ENCODE measurements around the gene SLC52A1.
A peak's percentile ranks its signal among the peaks of the same experiment; 100 is the strongest.
"Not testable (repeated sequence)": the region's sequence is repeated elsewhere in the genome, so short reads cannot be mapped to it uniquely, and the experiment has no call there.

SLC52A1 gene

GRCh38 chr17:5035315-5035714 lies at the start of gene SLC52A1:
Gene SLC52A1 (minus strand): TSS chr17:5035426. CDS start chr17:5034606, 820 bp downstream.
- Mint-ChIP-seq H3K4me3 (no peak within 1 kb of the TSS), H3K4me1 (ENCODE audit: low read depth) (peaks cover 19% of the 10 kb centered on the region), H3K27ac (no peak within 1 kb of the TSS), H3K27me3 (ENCODE audit: low read depth) (peaks cover 9% of the 10 kb centered on the region), H3K36me3 (ENCODE audit: low read depth) (peaks cover 4% of the 10 kb centered on the region), H3K9me3 (no peaks in the 10 kb centered on the region)

DNA sequence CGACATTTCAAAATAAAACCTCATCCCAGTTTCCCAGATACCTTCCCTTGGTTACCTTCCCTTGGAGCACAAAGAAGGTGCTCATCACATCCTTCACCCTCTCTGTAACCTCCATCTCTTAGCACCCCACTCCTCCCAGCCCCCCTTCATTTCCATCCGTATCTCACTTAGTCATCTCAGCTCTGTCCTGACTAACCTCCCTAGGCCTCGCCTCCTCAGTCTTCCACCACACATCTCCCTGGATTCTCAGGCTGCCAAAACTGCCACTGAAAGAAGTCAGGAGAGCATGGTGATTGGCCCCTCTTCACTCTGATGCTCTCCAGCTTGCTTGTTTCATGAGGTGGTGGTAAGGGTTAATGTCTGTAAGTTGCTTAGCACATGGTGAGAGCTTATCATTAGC lies 45.4 kb upstream of the SLC52A1 start:
- H3K36me3 Mint-ChIP-seq (ENCODE audit: low read depth) = peaks cover 29% of the 10 kb centered on the region
- H3K9me3 Mint-ChIP-seq = peaks cover 32% of the 10 kb centered on the region
- no peak overlapping the region for H3K27ac Mint-ChIP-seq
- H3K4me1 Mint-ChIP-seq (ENCODE audit: low read depth) = peaks cover 14% of the 10 kb centered on the region
- no peaks in the 10 kb centered on the region for H3K27me3 Mint-ChIP-seq (ENCODE audit: low read depth)
- H3K4me3 Mint-ChIP-seq = peak overlapping the region; percentile 27

- no peaks in the 10 kb centered on the region for H3K27me3 Mint-ChIP-seq (ENCODE audit: low read depth)
- peak within 1 kb of the TSS; percentile 85 for H3K4me3 Mint-ChIP-seq
- H3K27ac Mint-ChIP-seq = peak within 1 kb of the TSS; percentile 87
- H3K36me3 Mint-ChIP-seq (ENCODE audit: low read depth) = peaks cover 19% of the 10 kb centered on the region
- H3K9me3 Mint-ChIP-seq = peaks cover 23% of the 10 kb centered on the region
- peaks cover 14% of the 10 kb centered on the region for H3K4me1 Mint-ChIP-seq (ENCODE audit: low read depth)
These were observed 43.1 kb upstream of the SLC52A1 start, which contains the start of gene ZFP3 for GRCh38 chr17:5078106-5079028. Gene ZFP3 (plus strand): TSS chr17:5078467. CDS start chr17:5091505, 13,038 bp downstream.

- Mint-ChIP-seq H3K36me3 (ENCODE audit: low read depth) (peaks cover 15% of the 10 kb centered on the region), H3K27ac (peak overlapping the region; percentile 87)
These were observed 42.5 kb upstream of the SLC52A1 start for GRCh38 chr17:5077781-5078105.

DNA sequence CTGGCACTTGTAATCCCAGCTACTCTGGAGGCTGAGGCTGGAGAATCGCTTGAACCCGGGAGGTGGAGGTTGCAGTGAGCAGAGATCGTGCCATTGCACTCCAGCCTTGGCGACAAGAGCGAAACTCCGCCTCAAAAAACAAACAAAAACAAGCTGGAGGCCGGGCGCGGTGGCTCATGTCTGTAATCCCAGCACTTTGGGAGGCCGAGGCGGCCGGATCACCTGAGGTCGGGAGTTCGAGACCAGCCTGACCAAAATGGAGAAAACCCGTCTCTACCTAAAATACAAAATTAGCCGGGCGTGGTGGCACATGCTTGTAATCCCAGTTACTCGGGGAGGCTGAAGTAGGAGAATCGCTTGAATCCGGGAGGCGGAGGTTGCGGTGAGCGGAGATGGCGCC lies 42.0 kb upstream of the SLC52A1 start:
- peak overlapping the region; percentile 85 for H3K4me3 Mint-ChIP-seq
- H3K36me3 Mint-ChIP-seq (ENCODE audit: low read depth) = peaks cover 16% of the 10 kb centered on the region
- peaks cover 14% of the 10 kb centered on the region for H3K4me1 Mint-ChIP-seq (ENCODE audit: low read depth)
- H3K27me3 Mint-ChIP-seq (ENCODE audit: low read depth) = not testable (repeated sequence)
- peak overlapping the region; percentile 45 for H3K27ac Mint-ChIP-seq
- peaks cover 16% of the 10 kb centered on the region for H3K9me3 Mint-ChIP-seq

More at GRCh38 chr17:5077781-5078105, 42.5 kb upstream of the SLC52A1 start:
- peak overlapping the region; percentile 85 for H3K4me3 Mint-ChIP-seq
- peaks cover 20% of the 10 kb centered on the region for H3K9me3 Mint-ChIP-seq
- H3K27me3 Mint-ChIP-seq (ENCODE audit: low read depth) = no peaks in the 10 kb centered on the region
- H3K4me1 Mint-ChIP-seq (ENCODE audit: low read depth) = peaks cover 14% of the 10 kb centered on the region

GRCh38 chr17:5075472-5075871 lies 40.2 kb upstream of the SLC52A1 start:
- not testable (repeated sequence) for H3K27me3 Mint-ChIP-seq (ENCODE audit: low read depth); H3K27ac Mint-ChIP-seq; H3K36me3 Mint-ChIP-seq (ENCODE audit: low read depth); H3K4me3 Mint-ChIP-seq
- Mint-ChIP-seq H3K9me3 (peaks cover 11% of the 10 kb centered on the region), H3K4me1 (ENCODE audit: low read depth) (peaks cover 13% of the 10 kb centered on the region)

- Mint-ChIP-seq H3K4me3 (no peak overlapping the region), H3K27me3 (ENCODE audit: low read depth) (peaks cover 4% of the 10 kb centered on the region), H3K9me3 (no peaks in the 10 kb centered on the region)
These were observed 34.5 kb upstream of the SLC52A1 start for GRCh38 chr17:5069724-5070123.

GRCh38 chr17:5068236-5068635 lies 33.0 kb upstream of the SLC52A1 start:
- Mint-ChIP-seq H3K4me1 (ENCODE audit: low read depth) (no peaks in the 10 kb centered on the region), H3K27me3 (ENCODE audit: low read depth) (peaks cover 4% of the 10 kb centered on the region), H3K4me3 (no peak overlapping the region)

More at GRCh38 chr17:5069724-5070123, 34.5 kb upstream of the SLC52A1 start:
- H3K27ac Mint-ChIP-seq = no peak overlapping the region
- H3K4me1 Mint-ChIP-seq (ENCODE audit: low read depth) = no peaks in the 10 kb centered on the region
- H3K36me3 Mint-ChIP-seq (ENCODE audit: low read depth) = peaks cover 2% of the 10 kb centered on the region

DNA sequence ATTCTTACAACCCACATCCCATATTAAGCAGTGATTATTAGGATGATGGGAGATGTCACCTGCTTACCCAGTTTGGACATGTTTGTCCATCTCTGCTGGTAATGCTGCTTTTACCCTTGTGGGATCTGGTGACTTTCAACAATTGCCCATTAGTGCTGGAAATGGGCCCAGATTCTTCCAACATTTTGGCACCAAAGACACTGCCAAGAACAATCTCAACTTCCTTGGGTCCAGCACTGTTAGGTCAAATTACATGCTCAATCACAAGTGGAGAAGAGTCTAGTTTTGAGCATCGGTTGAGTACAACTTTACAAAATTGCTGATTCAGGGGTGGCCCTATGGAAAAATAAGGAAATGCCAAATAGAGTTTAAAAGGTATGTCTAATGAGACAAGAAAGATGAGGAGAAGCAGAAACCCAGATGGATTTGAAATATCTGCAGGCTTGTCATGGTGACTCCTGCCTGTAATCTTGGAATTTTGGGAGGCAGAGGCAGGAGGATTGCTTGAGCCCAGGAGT lies 30.1 kb upstream of the SLC52A1 start:
- H3K36me3 Mint-ChIP-seq (ENCODE audit: low read depth) = no peaks in the 10 kb centered on the region
- H3K27ac Mint-ChIP-seq = no peak overlapping the region
- peaks cover 4% of the 10 kb centered on the region for H3K27me3 Mint-ChIP-seq (ENCODE audit: low read depth)
- H3K4me3 Mint-ChIP-seq = no peak overlapping the region
- peaks cover 4% of the 10 kb centered on the region for H3K4me1 Mint-ChIP-seq (ENCODE audit: low read depth)
- no peaks in the 10 kb centered on the region for H3K9me3 Mint-ChIP-seq

More at GRCh38 chr17:5068236-5068635, 33.0 kb upstream of the SLC52A1 start:
- H3K27ac Mint-ChIP-seq = no peak overlapping the region
- no peaks in the 10 kb centered on the region for H3K9me3 Mint-ChIP-seq
- peaks cover 2% of the 10 kb centered on the region for H3K36me3 Mint-ChIP-seq (ENCODE audit: low read depth)

DNA sequence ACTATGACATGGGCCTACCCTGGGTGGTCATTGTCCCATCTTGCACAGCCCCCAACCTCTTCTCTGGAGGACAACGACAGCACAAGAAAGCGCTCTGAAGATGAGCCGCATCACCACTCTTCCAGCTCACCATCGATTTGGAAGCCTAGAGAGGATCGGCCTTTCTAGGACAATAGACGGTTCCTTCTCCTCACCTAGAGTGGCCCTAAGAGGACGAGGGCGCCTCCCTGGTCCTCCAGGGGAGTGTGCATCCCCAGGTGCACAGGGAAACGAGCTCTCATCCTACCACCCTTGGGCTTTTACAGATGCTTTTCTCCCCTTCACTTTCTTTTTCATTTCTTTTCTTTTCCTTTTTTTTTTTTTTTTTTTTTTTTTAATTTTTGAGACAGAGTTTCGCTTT lies 20.3 kb upstream of the SLC52A1 start:
- H3K27me3 Mint-ChIP-seq (ENCODE audit: low read depth) = no peaks in the 10 kb centered on the region
- no peaks in the 10 kb centered on the region for H3K9me3 Mint-ChIP-seq
- H3K36me3 Mint-ChIP-seq (ENCODE audit: low read depth) = peaks cover 12% of the 10 kb centered on the region
- H3K27ac Mint-ChIP-seq = no peak overlapping the region
- no peaks in the 10 kb centered on the region for H3K4me1 Mint-ChIP-seq (ENCODE audit: low read depth)
- H3K4me3 Mint-ChIP-seq = no peak overlapping the region

DNA sequence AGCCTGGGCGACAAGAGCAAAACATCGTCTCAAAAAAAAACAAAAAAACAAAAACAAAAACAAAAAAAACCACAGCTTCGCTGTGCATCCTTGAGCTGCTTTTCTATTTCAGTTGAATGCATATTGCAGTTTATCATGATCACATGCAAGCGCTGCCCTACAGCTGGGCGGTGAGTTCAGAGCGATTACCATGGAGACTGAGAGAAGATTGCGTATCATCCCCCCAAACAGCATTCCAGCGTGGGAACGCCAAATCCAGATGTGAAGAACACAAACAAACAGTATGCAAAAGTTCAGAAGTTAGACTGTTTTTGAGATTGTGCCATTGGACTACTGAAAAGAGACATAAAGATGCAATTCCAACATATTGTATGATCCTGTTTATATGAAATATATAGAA lies 15.1 kb upstream of the SLC52A1 start:
- H3K27me3 Mint-ChIP-seq (ENCODE audit: low read depth) = no peaks in the 10 kb centered on the region
- H3K9me3 Mint-ChIP-seq = no peaks in the 10 kb centered on the region
- no peak overlapping the region for H3K27ac Mint-ChIP-seq
- H3K36me3 Mint-ChIP-seq (ENCODE audit: low read depth) = peaks cover 23% of the 10 kb centered on the region
- H3K4me1 Mint-ChIP-seq (ENCODE audit: low read depth) = peaks cover 23% of the 10 kb centered on the region
- H3K4me3 Mint-ChIP-seq = no peak overlapping the region

DNA sequence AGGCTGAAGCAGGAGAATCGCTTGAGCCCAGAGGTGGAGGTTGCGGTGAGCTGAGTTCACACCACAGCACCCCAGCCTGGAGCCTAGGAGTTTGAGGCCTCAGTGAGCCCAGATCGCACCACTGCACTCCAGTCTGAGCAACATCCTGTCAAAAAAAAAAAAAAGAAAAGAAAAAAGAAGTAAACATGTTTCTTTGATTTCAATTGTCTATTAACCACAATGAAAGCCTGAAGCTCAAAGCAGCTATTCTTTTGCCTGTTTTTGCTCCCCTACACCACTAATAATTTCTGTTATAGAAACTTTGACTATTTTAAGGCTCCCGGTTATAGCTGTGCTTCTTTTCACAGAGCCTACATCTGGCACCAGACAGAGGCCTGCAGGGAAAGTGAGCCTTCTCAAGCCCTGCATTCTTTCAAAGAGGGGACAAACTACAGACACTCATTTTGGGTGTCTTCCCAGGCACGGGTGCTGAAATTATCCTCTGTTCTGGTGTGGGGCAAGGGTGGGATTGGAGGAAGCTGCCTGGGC lies 14.2 kb upstream of the SLC52A1 start:
- Mint-ChIP-seq H3K4me3 (peak overlapping the region; percentile 54), H3K36me3 (ENCODE audit: low read depth) (peaks cover 22% of the 10 kb centered on the region), H3K4me1 (ENCODE audit: low read depth) (peaks cover 26% of the 10 kb centered on the region), H3K9me3 (no peaks in the 10 kb centered on the region), H3K27ac (peak overlapping the region; percentile 85), H3K27me3 (ENCODE audit: low read depth) (no peaks in the 10 kb centered on the region)

DNA sequence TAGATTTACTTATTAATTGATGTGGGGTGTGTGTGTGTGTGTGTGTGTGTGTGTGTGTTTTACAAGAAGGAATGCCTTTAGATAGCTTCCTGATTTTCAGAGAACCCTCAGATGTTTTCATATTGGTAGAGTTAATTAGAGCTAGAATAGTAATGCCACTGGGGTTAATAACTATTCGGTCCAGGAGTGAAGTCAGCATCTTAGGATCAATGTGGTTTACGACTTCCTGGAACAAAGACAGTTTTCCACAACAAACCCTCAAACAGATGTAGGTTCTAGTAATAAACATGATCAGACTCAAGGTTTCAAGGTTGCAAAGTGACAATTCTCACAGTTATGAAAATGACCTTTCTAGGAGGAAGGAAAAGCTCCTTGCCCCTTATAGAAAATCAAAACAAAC lies 12.2 kb upstream of the SLC52A1 start:
- H3K36me3 Mint-ChIP-seq (ENCODE audit: low read depth) = peaks cover 28% of the 10 kb centered on the region
- no peaks in the 10 kb centered on the region for H3K27me3 Mint-ChIP-seq (ENCODE audit: low read depth)
- peak overlapping the region; percentile 60 for H3K4me3 Mint-ChIP-seq
- H3K27ac Mint-ChIP-seq = peak overlapping the region; percentile 82
- peaks cover 33% of the 10 kb centered on the region for H3K4me1 Mint-ChIP-seq (ENCODE audit: low read depth)
- no peaks in the 10 kb centered on the region for H3K9me3 Mint-ChIP-seq

DNA sequence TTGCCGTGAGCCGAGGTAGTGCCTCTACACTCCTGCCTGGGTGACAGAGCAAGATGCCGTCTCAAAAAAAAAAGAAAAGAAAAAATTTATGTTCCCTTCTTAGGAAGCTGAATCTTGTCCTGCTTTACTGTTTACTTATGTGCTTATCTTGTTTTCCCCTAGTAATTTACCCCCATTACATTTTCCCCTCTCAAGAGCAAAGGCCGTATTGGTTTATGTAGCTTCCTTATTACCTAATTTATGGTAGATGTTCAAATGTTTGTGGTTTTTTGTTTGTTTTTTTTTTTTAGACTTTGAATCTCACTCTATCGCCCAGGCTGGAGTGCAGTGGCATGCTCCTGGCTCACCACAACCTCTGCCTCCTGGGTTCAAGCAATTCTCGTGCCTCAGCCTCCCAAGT lies 10.3 kb upstream of the SLC52A1 start:
- H3K9me3 Mint-ChIP-seq = no peaks in the 10 kb centered on the region
- peaks cover 41% of the 10 kb centered on the region for H3K4me1 Mint-ChIP-seq (ENCODE audit: low read depth)
- H3K4me3 Mint-ChIP-seq = no peak overlapping the region
- no peaks in the 10 kb centered on the region for H3K27me3 Mint-ChIP-seq (ENCODE audit: low read depth)
- H3K36me3 Mint-ChIP-seq (ENCODE audit: low read depth) = peaks cover 34% of the 10 kb centered on the region
- H3K27ac Mint-ChIP-seq = peak overlapping the region; percentile 64

DNA sequence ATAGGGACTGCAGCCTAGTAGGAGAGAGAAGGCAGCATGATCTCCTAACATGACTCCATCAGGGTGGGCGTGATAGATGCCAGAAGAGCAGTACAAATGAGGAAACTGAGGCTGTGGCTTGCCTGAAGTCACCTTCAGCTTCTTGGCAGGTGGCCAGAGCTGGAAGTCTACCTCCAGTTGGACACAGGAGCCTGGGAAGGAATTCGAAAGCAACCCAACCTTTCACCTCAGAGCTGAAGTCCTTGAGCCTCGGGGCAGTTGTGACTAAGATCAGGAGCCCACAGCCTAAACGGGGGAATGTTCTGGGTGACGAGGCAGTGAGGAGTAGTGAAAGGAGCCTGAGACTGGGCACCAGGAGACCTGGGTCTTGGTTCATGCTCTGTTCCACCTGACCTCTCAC lies 9.4 kb upstream of the SLC52A1 start:
- Mint-ChIP-seq H3K4me3 (no peak overlapping the region), H3K27ac (peak overlapping the region; percentile 11), H3K27me3 (ENCODE audit: low read depth) (no peaks in the 10 kb centered on the region), H3K4me1 (ENCODE audit: low read depth) (peaks cover 44% of the 10 kb centered on the region), H3K9me3 (no peaks in the 10 kb centered on the region), H3K36me3 (ENCODE audit: low read depth) (peaks cover 32% of the 10 kb centered on the region)

Measured in T-helper 1 cell treated with Interleukin-12 subunit alpha and Interleukin-12 subunit beta and Interleukin-4 antibody, amounts not matched to agents 30 μg/mL and 1 μg/mL, for 36 hours (primary cell).